Liver (tissue), 9 donors: ENCODE data around the gene CEP85L. TPM values are rescaled to one million over a fixed set of nuclear protein-coding genes. Genes with fewer than 3 reads are reported as not detected.

ENCODE experiments used
- DNase-seq: peaks from one replicate; pipeline ENCODE4 v3.0.0-alpha.2; 2017; ENCODE audit warnings: low spot score
- H3K27ac ChIP-seq, 2 donors: one replicate each; pipeline ENCODE4 v1.7.0; 2013; ENCODE audit warnings: inconsistent platforms in 2 of 2, low read length in 2 of 2, control low read depth in 1 of 2, low read depth in 1 of 2, mild to moderate bottlenecking in 1 of 2
- H3K27me3 ChIP-seq, 4 donors: one replicate each; pipeline versions ENCODE4 v1.6.1 to v1.7.0; 2013; ENCODE audit warnings: low read length in 3 of 4, inconsistent platforms in 1 of 4, mild to moderate bottlenecking in 1 of 4, moderate library complexity in 1 of 4; ENCODE audit not compliant: control insufficient read depth in 4 of 4, insufficient read depth in 4 of 4
- H3K36me3 ChIP-seq, 4 donors: one replicate each; pipeline versions ENCODE4 v1.6.1 to v1.7.0; 2013; ENCODE audit warnings: low read length in 3 of 4, mild to moderate bottlenecking in 3 of 4, low read depth in 1 of 4, moderate library complexity in 1 of 4; ENCODE audit not compliant: control insufficient read depth in 4 of 4, insufficient read depth in 3 of 4
- H3K4me1 ChIP-seq, 4 donors: one replicate each; pipeline versions ENCODE4 v1.6.1 to v1.7.0; 2013; ENCODE audit warnings: low read length in 3 of 4, mild to moderate bottlenecking in 3 of 4, moderate library complexity in 1 of 4; ENCODE audit not compliant: control insufficient read depth in 4 of 4, insufficient read depth in 4 of 4
- H3K4me3 ChIP-seq, 3 donors: one replicate each; pipeline versions ENCODE4 v1.6.1 to v1.7.0; 2013; ENCODE audit warnings: low read length in 3 of 3, control low read depth in 1 of 3, low read depth in 1 of 3, mild to moderate bottlenecking in 1 of 3
- H3K9ac ChIP-seq, 2 donors: one replicate each; pipeline ENCODE4 v1.7.0; 2013; ENCODE audit warnings: low read length in 2 of 2, mild to moderate bottlenecking in 2 of 2, moderate library complexity in 2 of 2, control low read depth in 1 of 2, low read depth in 1 of 2
- H3K9me3 ChIP-seq, 4 donors: one replicate each; pipeline versions ENCODE4 v1.6.1 to v1.7.0; 2013; ENCODE audit warnings: low read length in 3 of 4; ENCODE audit not compliant: control insufficient read depth in 4 of 4
- ATF3 ChIP-seq: IDR thresholded peaks from 2 replicates; pipeline ENCODE4 v1.6.1; 2016; ENCODE audit warnings: antibody characterized with exemption
- CTCF ChIP-seq: fragments of 150-350 bp; IDR thresholded peaks from 2 replicates; pipeline ENCODE4 v1.5.1; 2017; ENCODE audit warnings: improper control_type of control experiment, low read depth, low read length; ENCODE audit not compliant: missing input control
- EGR1 ChIP-seq, 2 donors: IDR thresholded peaks; 2 replicates each; pipeline ENCODE4 v1.6.1; 2016 to 2018; ENCODE audit warnings: antibody characterized with exemption in 2 of 2, low read depth in 2 of 2
- FOXA1 ChIP-seq: IDR thresholded peaks from 2 replicates; pipeline ENCODE4 v1.6.1; 2016; ENCODE audit warnings: antibody characterized with exemption
- FOXA2 ChIP-seq: IDR thresholded peaks from 2 replicates; pipeline ENCODE4 v1.6.1; 2016; ENCODE audit warnings: antibody characterized with exemption
- GABPA ChIP-seq, 2 donors: IDR thresholded peaks in 1 of 2; conservative IDR thresholded peaks in 1 of 2; 2 replicates each; pipeline ENCODE4 v1.6.1; 2016; ENCODE audit warnings: antibody characterized with exemption in 2 of 2, mild to moderate bottlenecking in 1 of 2, moderate library complexity in 1 of 2
- HNF4A ChIP-seq, 2 donors: conservative IDR thresholded peaks; 2 replicates each; pipeline ENCODE4 v1.6.1; 2016; ENCODE audit warnings: antibody characterized with exemption in 2 of 2, mild to moderate bottlenecking in 2 of 2
- HNF4G ChIP-seq: IDR thresholded peaks from 2 replicates; pipeline ENCODE4 v1.6.1; 2016; ENCODE audit warnings: antibody characterized with exemption
- JUND ChIP-seq, 2 donors: IDR thresholded peaks; 2 replicates each; pipeline ENCODE4 v1.6.1; 2016; ENCODE audit warnings: antibody characterized with exemption in 2 of 2
- MAX ChIP-seq: IDR thresholded peaks from 2 replicates; pipeline ENCODE4 v1.6.1; 2016; ENCODE audit warnings: antibody characterized with exemption
- NR2F2 ChIP-seq: IDR thresholded peaks from 2 replicates; pipeline ENCODE4 v1.6.1; 2016; ENCODE audit warnings: antibody characterized with exemption
- RAD21 ChIP-seq, 2 donors: IDR thresholded peaks; 2 replicates each; pipeline ENCODE4 v1.6.1; 2016; ENCODE audit warnings: antibody characterized with exemption in 2 of 2, mild to moderate bottlenecking in 2 of 2
- REST ChIP-seq: IDR thresholded peaks from 2 replicates; pipeline ENCODE4 v1.6.1; 2016; ENCODE audit warnings: antibody characterized with exemption, mild to moderate bottlenecking
- RXRA ChIP-seq, 2 donors: IDR thresholded peaks; 2 replicates each; pipeline ENCODE4 v1.6.1; 2017 to 2018; ENCODE audit warnings: antibody characterized with exemption in 2 of 2, mild to moderate bottlenecking in 1 of 2
- SP1 ChIP-seq: IDR thresholded peaks from 2 replicates; pipeline ENCODE4 v1.6.1; 2018; ENCODE audit warnings: antibody characterized with exemption, mild to moderate bottlenecking
- TAF1 ChIP-seq: conservative IDR thresholded peaks from 2 replicates; pipeline ENCODE4 v1.6.1; 2016; ENCODE audit warnings: antibody characterized with exemption, mild to moderate bottlenecking
- YY1 ChIP-seq: IDR thresholded peaks from 2 replicates; pipeline ENCODE4 v1.6.1; 2016; ENCODE audit warnings: antibody characterized with exemption, mild to moderate bottlenecking
- ZBTB33 ChIP-seq: IDR thresholded peaks from 2 replicates; pipeline ENCODE4 v1.6.1; 2016; ENCODE audit warnings: antibody characterized with exemption
- WGBS: extraction: QIAGEN DNeasy Blood & Tissue Kit; methylation state at CpG from one replicate; pipeline ENCODE4 v1.1.7; 2013; 5-methylcytosine and 5-hydroxymethylcytosine counted together
- polyA plus RNA-seq, 2 donors: library from polyadenylated mRNA; stranded (reverse) in 1 of 2; unstranded in 1 of 2; fragments of 200-250 nt in 1 of 2; fragments of >200 nt in 1 of 2; fragmentation: Nextera tagmentation in 1 of 2; extraction: Ambion mirVana in 1 of 2; gene quantifications; one replicate each; pipeline versions ENCODE4 v1.2.1 to v1.2.3, GENCODE V29; 2013 to 2015
- total RNA-seq, 2 donors: library from RNA; depleted of rRNA; stranded (reverse); fragments of >200 nt; gene quantifications; one replicate each; pipeline ENCODE4 v1.2.3, GENCODE V29; 2014
- donor health status: healthy.
- donor health status: healthy.
- donor health status: healthy.
- donor health status: healthy.
- donor health status: healthy.

Gene CEP85L
- total and polyA plus RNA-seq, 4 donors, result 0.40 to 6.4 (median 2.3) TPM

GRCh38 chr6:118606268-118606667 is 45.1 kb downstream of the CEP85L start (continued):
- TF ChIP-seq ZBTB33, result no peak
- TF ChIP-seq ATF3, result no peak
- no peak for TF ChIP-seq CTCF

- H3K4me3 ChIP-seq, result no peak overlapping the region
- DNase-seq, result no peak
- no peaks in the 10 kb centered on the region for H3K27me3 ChIP-seq
- H3K4me1 ChIP-seq, result no peaks in the 10 kb centered on the region
- H3K9me3 ChIP-seq, result no peaks in the 10 kb centered on the region
- 96% methylated on average over 2 of the region's 2 CpGs for WGBS
- no peak overlapping the region for H3K9ac ChIP-seq
- H3K27ac ChIP-seq, result no peak overlapping the region
- H3K36me3 ChIP-seq, result no peaks in the 10 kb centered on the region
- TF ChIP-seq EGR1 (IDR thresholded peaks at IDR 0.05; ENCODE audit: low read depth in 2 of 2), result no peak
- no peak for TF ChIP-seq HNF4G
- TF ChIP-seq RAD21 (IDR thresholded peaks at IDR 0.05), result no peak
- no peak for TF ChIP-seq SP1
- no peak for TF ChIP-seq HNF4A (conservative IDR thresholded peaks at IDR 0.05)
- no peak for TF ChIP-seq NR2F2
- no peak for TF ChIP-seq ZBTB33
- TF ChIP-seq RXRA (IDR thresholded peaks at IDR 0.05), result no peak
- TF ChIP-seq JUND (IDR thresholded peaks at IDR 0.05), result no peak
- no peak for TF ChIP-seq CTCF
- no peak for TF ChIP-seq FOXA2
- TF ChIP-seq MAX, result no peak
- no peak for TF ChIP-seq FOXA1
- no peak for TF ChIP-seq YY1
- no peak for TF ChIP-seq GABPA (IDR thresholded peaks at IDR 0.05 in 1 of 2, conservative IDR thresholded peaks at IDR 0.05 in 1 of 2)
- TF ChIP-seq TAF1, result no peak
- TF ChIP-seq REST, result no peak
Observed at GRCh38 chr6:118603372-118603771, 48.0 kb downstream of the CEP85L start.
